Transverse colon (tissue), 4 donors: Measurements from ENCODE around the gene IGFBP7. TPM values are rescaled to one million over a fixed set of nuclear protein-coding genes. Genes with fewer than 3 reads are reported as not detected.

Experiments
- DNase-seq: peaks from one replicate; pipeline ENCODE4 v3.0.0-alpha.2; 2019
- H3K27ac ChIP-seq, 4 donors: fragments of 200-600 bp; sonication (generic); 2 replicates each; pipeline ENCODE4 v1.5.1; 2016 to 2018; ENCODE audit warnings: inconsistent platforms in 4 of 4
- H3K27me3 ChIP-seq: fragments of 200-600 bp; sonication (generic); 2 replicates; pipeline ENCODE4 v1.5.1; 2017; ENCODE audit warnings: inconsistent platforms
- H3K36me3 ChIP-seq, 4 donors: fragments of 200-600 bp; sonication (generic); 2 replicates each; pipeline ENCODE4 v1.5.1; 2017 to 2019; ENCODE audit warnings: inconsistent platforms in 4 of 4
- H3K4me1 ChIP-seq, 4 donors: fragments of 200-600 bp; sonication (generic); 2 replicates each; pipeline ENCODE4 v1.5.1; 2017 to 2020; ENCODE audit warnings: inconsistent platforms in 4 of 4
- H3K4me3 ChIP-seq, 4 donors: fragments of 200-600 bp; sonication (generic); 1 replicate in 1 of 4; 2 replicates in 3 of 4; pipeline versions ENCODE4 v1.5.1 to v1.6.1; 2017 to 2019; ENCODE audit warnings: inconsistent platforms in 4 of 4
- H3K9me3 ChIP-seq, 2 donors: fragments of 200-600 bp; sonication (generic); 2 replicates each; pipeline ENCODE4 v1.5.1; 2017 to 2019; ENCODE audit warnings: inconsistent platforms in 2 of 2
- CTCF ChIP-seq, 5 experiments: fragments of 200-600 bp in 3 of 5; fragments of 450-650 bp in 2 of 5; sonication (generic) in 3 of 5; IDR thresholded peaks; 1 replicate in 2 of 5; 2 replicates in 3 of 5; pipeline ENCODE4 v1.5.1; 2016 to 2017; ENCODE audit warnings: antibody characterized with exemption in 5 of 5, inconsistent platforms in 3 of 5, mild to moderate bottlenecking in 2 of 5, moderate library complexity in 1 of 5
- EP300 ChIP-seq: sonication (generic); formaldehyde crosslinking; IDR thresholded peaks from one replicate; pipeline ENCODE4 v1.6.1; 2017; ENCODE audit warnings: antibody characterized with exemption, low read depth
- POLR2A ChIP-seq: fragments of 450-650 bp; IDR thresholded peaks from one replicate; pipeline ENCODE4 v1.6.1; 2016; ENCODE audit warnings: antibody characterized with exemption, mild to moderate bottlenecking, moderate library complexity
- POLR2AphosphoS5 ChIP-seq, 3 donors: sonication (generic); formaldehyde crosslinking; IDR thresholded peaks; one replicate each; pipeline ENCODE4 v1.6.1; 2016; ENCODE audit warnings: antibody characterized with exemption in 3 of 3
- WGBS, 2 donors: methylation state at CpG; one replicate each; pipeline ENCODE4 v1.1.5; 2018; ENCODE audit warnings: low coverage in 1 of 2; 5-methylcytosine and 5-hydroxymethylcytosine counted together
- in situ Hi-C, 4 donors: fragments of 200-750 bp; cut with MboI; loops; one replicate each; pipeline versions ENCODE4 v1.15.0 to v1.15.1; 2017; ENCODE audit warnings: low sequenced_read_pairs in 3 of 4, low pct_ligation_motif_present in 1 of 4, low pct_unique_long_range_greater_than_20kb in 1 of 4
- intact Hi-C: fragments of 100-400 bp; cut with DNase I; formaldehyde crosslinking; loops from one replicate; pipeline ENCODE4 v1.15.1; 2023; ENCODE audit warnings: low total_unique reads
- total RNA-seq, 4 donors: library from RNA; depleted of rRNA; stranded (reverse); fragments of >200 nt; gene quantifications; one replicate each; pipeline ENCODE4 v1.1.0, GENCODE V29; 2016

The IGFBP7 gene
- total RNA-seq, 4 donors from 2014 or later: 96.1 to 646 (median 126) TPM

- DNase-seq: no peak
- in situ Hi-C loops (no loop called here), intact Hi-C loops (no loop called here)
- no peak overlapping the region for H3K4me3 ChIP-seq
- TF ChIP-seq CTCF (IDR thresholded peaks at IDR 0.05): no peak
- TF ChIP-seq POLR2A: no peak
- TF ChIP-seq POLR2AphosphoS5 (IDR thresholded peaks at IDR 0.05): no peak
- TF ChIP-seq EP300: no peak
- WGBS, 2 donors: 65 to 79% methylated on average over 3 of the region's 3 CpGs
- no peak overlapping the region for H3K27ac ChIP-seq
- peaks cover 0 to 14% (median 7%) of the 10 kb centered on the region in 4 donors for H3K4me1 ChIP-seq
- H3K36me3 ChIP-seq: no peaks in the 10 kb centered on the region
- H3K9me3 ChIP-seq: no peaks in the 10 kb centered on the region
- H3K27me3 ChIP-seq: no peaks in the 10 kb centered on the region
Observed at GRCh38 chr4:57090079-57090478, 20.1 kb downstream of the IGFBP7 start.

GRCh38 chr4:57089549-57089948, 20.6 kb downstream of the IGFBP7 start:
- H3K9me3 ChIP-seq: no peaks in the 10 kb centered on the region
- DNase-seq: no peak
- no peaks in the 10 kb centered on the region for H3K27me3 ChIP-seq
- H3K4me1 ChIP-seq: peaks cover 0 to 9% (median 6%) of the 10 kb centered on the region in 4 donors
- in situ Hi-C loops: no loop called here
- no peak overlapping the region for H3K27ac ChIP-seq
- intact Hi-C loops: no loop called here
- WGBS, 2 donors: 89% methylated on average over 2 of the region's 2 CpGs; no CpG with 5 or more reads in 1 of the 2 donors
- no peaks in the 10 kb centered on the region for H3K36me3 ChIP-seq
- TF ChIP-seq POLR2AphosphoS5 (IDR thresholded peaks at IDR 0.05) (no peak), CTCF (IDR thresholded peaks at IDR 0.05) (no peak), POLR2A (no peak), EP300 (no peak)
- H3K4me3 ChIP-seq: no peak overlapping the region

- intact Hi-C loops (no loop called here), in situ Hi-C loops (no loop called here)
- H3K4me1 ChIP-seq: peaks cover 0 to 21% (median 5%) of the 10 kb centered on the region in 4 donors
- H3K36me3 ChIP-seq: no peaks in the 10 kb centered on the region
- 64 to 67% methylated on average over 4 of the region's 4 CpGs for WGBS, 2 donors
- TF ChIP-seq POLR2AphosphoS5 (IDR thresholded peaks at IDR 0.05) (no peak), POLR2A (no peak), CTCF (IDR thresholded peaks at IDR 0.05) (no peak), EP300 (no peak)
- DNase-seq: no peak
- no peaks in the 10 kb centered on the region for H3K9me3 ChIP-seq
- no peak overlapping the region for H3K27ac ChIP-seq
- H3K27me3 ChIP-seq: no peaks in the 10 kb centered on the region
- H3K4me3 ChIP-seq: no peak overlapping the region
Observed at GRCh38 chr4:57086031-57086723, 24.0 kb downstream of the IGFBP7 start.

- Histone ChIP-seq H3K4me3 (no peak overlapping the region), H3K4me1 (peaks cover 0 to 30% (median 11%) of the 10 kb centered on the region in 4 donors), H3K27me3 (no peaks in the 10 kb centered on the region), H3K9me3 (no peaks in the 10 kb centered on the region), H3K36me3 (no peaks in the 10 kb centered on the region), H3K27ac (no peak overlapping the region)
- intact Hi-C loops (no loop called here), in situ Hi-C loops (no loop called here)
- WGBS, 2 donors: 81 to 85% methylated on average over 4 of the region's 4 CpGs
- no peak for DNase-seq
- TF ChIP-seq POLR2A (no peak), CTCF (IDR thresholded peaks at IDR 0.05) (no peak), EP300 (no peak), POLR2AphosphoS5 (IDR thresholded peaks at IDR 0.05) (no peak)
Observed at GRCh38 chr4:57085278-57085677, 24.9 kb downstream of the IGFBP7 start.
